Measurements from ENCODE around the gene LTN1. TPM values are rescaled to one million over a fixed set of nuclear protein-coding genes. Genes with fewer than 3 reads are reported as not detected.

LTN1 gene
- total and polyA plus RNA-seq, 2 of the 13 experiments (the other 11 are each of a cell fraction or from before 2014, with no cell fraction given), result 6.7 to 24.6 TPM

DNA sequence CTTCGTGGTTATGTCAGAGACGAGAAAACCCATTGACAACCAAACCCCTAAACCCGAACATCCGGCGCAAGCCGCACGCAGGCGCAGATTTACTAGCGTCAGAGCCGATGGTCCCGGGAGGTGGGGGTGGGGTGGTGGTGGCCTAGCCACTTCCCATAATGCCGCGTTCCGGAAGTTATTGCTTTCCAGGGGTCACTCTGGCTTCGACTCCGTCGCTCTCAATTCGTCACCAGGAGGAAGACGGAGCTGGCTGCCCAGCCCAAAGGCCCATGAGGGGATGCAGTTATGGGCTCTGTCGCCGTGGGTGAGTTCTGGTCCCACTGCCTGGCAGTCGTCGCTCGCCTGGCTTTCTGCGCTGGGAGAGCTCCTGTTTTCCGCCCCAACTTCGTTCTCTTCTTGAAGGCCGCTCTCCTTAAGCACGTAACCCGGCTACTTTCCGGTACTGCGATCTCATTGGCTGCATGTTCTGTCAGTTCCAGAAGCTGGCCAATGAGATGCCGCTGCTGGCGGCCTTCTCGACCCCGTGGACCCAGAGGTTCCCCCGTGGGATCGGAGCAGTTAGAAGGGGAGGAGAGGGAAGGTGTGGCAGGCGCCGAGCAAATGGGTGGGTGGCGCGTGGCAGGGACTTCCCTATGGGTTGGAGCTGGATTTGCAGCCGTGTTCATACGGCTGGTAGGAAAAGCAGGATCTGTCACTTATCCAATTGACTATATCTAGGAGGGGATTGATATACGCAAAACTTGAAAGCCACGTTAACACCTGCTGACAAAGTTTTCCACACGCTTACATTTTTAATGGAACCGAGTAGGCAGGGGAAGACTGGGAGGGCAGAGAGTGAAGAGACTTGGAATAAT is 32.0 kb upstream of the LTN1 start, which contains the start of gene USP16 (continued):
- TF ChIP-seq MYC (CRISPR knock-in tag; IDR thresholded peaks at IDR 0.05; ENCODE audit: borderline replicate concordance), result peak; percentile 85
- TF ChIP-seq ZBTB7A (CRISPR knock-in tag; IDR thresholded peaks at IDR 0.05), result no peak
- TF ChIP-seq, protein P1, sequence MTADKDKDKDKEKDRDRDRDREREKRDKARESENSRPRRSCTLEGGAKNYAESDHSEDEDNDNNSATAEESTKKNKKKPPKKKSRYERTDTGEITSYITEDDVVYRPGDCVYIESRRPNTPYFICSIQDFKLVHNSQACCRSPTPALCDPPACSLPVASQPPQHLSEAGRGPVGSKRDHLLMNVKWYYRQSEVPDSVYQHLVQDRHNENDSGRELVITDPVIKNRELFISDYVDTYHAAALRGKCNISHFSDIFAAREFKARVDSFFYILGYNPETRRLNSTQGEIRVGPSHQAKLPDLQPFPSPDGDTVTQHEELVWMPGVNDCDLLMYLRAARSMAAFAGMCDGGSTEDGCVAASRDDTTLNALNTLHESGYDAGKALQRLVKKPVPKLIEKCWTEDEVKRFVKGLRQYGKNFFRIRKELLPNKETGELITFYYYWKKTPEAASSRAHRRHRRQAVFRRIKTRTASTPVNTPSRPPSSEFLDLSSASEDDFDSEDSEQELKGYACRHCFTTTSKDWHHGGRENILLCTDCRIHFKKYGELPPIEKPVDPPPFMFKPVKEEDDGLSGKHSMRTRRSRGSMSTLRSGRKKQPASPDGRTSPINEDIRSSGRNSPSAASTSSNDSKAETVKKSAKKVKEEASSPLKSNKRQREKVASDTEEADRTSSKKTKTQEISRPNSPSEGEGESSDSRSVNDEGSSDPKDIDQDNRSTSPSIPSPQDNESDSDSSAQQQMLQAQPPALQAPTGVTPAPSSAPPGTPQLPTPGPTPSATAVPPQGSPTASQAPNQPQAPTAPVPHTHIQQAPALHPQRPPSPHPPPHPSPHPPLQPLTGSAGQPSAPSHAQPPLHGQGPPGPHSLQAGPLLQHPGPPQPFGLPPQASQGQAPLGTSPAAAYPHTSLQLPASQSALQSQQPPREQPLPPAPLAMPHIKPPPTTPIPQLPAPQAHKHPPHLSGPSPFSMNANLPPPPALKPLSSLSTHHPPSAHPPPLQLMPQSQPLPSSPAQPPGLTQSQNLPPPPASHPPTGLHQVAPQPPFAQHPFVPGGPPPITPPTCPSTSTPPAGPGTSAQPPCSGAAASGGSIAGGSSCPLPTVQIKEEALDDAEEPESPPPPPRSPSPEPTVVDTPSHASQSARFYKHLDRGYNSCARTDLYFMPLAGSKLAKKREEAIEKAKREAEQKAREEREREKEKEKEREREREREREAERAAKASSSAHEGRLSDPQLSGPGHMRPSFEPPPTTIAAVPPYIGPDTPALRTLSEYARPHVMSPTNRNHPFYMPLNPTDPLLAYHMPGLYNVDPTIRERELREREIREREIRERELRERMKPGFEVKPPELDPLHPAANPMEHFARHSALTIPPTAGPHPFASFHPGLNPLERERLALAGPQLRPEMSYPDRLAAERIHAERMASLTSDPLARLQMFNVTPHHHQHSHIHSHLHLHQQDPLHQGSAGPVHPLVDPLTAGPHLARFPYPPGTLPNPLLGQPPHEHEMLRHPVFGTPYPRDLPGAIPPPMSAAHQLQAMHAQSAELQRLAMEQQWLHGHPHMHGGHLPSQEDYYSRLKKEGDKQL (CRISPR knock-in tag; IDR thresholded peaks at IDR 0.05; ENCODE audit: low read depth), result no peak
- TF ChIP-seq ZSCAN31 (CRISPR knock-in tag; IDR thresholded peaks at IDR 0.05; ENCODE audit: low read depth), result peak; percentile 74
- no peak for TF ChIP-seq ZNF205 (CRISPR knock-in tag; IDR thresholded peaks at IDR 0.05)
- peak; percentile 96; the same call in 1 of the 2 replicates for TF ChIP-seq ZNF558 (CRISPR knock-in tag; IDR thresholded peaks at IDR 0.05; ENCODE audit: borderline replicate concordance)
- TF ChIP-seq, protein P2, sequence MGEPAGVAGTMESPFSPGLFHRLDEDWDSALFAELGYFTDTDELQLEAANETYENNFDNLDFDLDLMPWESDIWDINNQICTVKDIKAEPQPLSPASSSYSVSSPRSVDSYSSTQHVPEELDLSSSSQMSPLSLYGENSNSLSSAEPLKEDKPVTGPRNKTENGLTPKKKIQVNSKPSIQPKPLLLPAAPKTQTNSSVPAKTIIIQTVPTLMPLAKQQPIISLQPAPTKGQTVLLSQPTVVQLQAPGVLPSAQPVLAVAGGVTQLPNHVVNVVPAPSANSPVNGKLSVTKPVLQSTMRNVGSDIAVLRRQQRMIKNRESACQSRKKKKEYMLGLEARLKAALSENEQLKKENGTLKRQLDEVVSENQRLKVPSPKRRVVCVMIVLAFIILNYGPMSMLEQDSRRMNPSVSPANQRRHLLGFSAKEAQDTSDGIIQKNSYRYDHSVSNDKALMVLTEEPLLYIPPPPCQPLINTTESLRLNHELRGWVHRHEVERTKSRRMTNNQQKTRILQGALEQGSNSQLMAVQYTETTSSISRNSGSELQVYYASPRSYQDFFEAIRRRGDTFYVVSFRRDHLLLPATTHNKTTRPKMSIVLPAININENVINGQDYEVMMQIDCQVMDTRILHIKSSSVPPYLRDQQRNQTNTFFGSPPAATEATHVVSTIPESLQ (CRISPR knock-in tag; conservative IDR thresholded peaks at IDR 0.05), result 0 out of 2 replicates have a peak, but pooled peaks have one; percentile 64
- TF ChIP-seq MBNL3 (CRISPR knock-in tag; conservative IDR thresholded peaks at IDR 0.05), result no peak
- no peak; the same call in 1 of the 2 replicates for TF ChIP-seq RAD21 (CRISPR knock-in tag; IDR thresholded peaks at IDR 0.05)
- no peak for TF ChIP-seq RFXANK (CRISPR knock-in tag; IDR thresholded peaks at IDR 0.05)
- peak; percentile 74 for TF ChIP-seq ZNF501 (CRISPR knock-in tag; IDR thresholded peaks at IDR 0.05)
- no peak for TF ChIP-seq ZNF354B (CRISPR knock-in tag; IDR thresholded peaks at IDR 0.05)
- TF ChIP-seq JDP2 (CRISPR knock-in tag; IDR thresholded peaks at IDR 0.05; ENCODE audit: borderline replicate concordance), result no peak
- TF ChIP-seq ZNF12 (CRISPR knock-in tag; IDR thresholded peaks at IDR 0.05), result no peak
- TF ChIP-seq TARDBP (CRISPR knock-in tag; IDR thresholded peaks at IDR 0.05), result no peak; the same call in 1 of the 2 replicates
- TF ChIP-seq ZNF264 (CRISPR knock-in tag; IDR thresholded peaks at IDR 0.05), result peak; percentile 54; the same call in 1 of the 2 replicates
- peak; percentile 54; the same call in 1 of the 2 replicates for TF ChIP-seq ZBTB21 (CRISPR knock-in tag; IDR thresholded peaks at IDR 0.05)
- TF ChIP-seq SRSF4 (IDR thresholded peaks at IDR 0.05; ENCODE audit: low read depth, low read length, poor library complexity, severe bottlenecking), result no peak
- no peak for TF ChIP-seq ZFP1 (CRISPR knock-in tag; IDR thresholded peaks at IDR 0.05)

Data from HepG2 (cell line).